ENCODE results near the gene RAI14.

GRCh38 chr5:34675857-34676256 lies 19.7 kb downstream of the RAI14 start:
- TF ChIP-seq, protein P1, sequence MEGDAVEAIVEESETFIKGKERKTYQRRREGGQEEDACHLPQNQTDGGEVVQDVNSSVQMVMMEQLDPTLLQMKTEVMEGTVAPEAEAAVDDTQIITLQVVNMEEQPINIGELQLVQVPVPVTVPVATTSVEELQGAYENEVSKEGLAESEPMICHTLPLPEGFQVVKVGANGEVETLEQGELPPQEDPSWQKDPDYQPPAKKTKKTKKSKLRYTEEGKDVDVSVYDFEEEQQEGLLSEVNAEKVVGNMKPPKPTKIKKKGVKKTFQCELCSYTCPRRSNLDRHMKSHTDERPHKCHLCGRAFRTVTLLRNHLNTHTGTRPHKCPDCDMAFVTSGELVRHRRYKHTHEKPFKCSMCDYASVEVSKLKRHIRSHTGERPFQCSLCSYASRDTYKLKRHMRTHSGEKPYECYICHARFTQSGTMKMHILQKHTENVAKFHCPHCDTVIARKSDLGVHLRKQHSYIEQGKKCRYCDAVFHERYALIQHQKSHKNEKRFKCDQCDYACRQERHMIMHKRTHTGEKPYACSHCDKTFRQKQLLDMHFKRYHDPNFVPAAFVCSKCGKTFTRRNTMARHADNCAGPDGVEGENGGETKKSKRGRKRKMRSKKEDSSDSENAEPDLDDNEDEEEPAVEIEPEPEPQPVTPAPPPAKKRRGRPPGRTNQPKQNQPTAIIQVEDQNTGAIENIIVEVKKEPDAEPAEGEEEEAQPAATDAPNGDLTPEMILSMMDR (IDR thresholded peaks at IDR 0.05), result no peak
- TF ChIP-seq POLR2A (IDR thresholded peaks at IDR 0.05), result no peak

All from right lobe of liver (tissue), 4 donors.